CD4-positive, CD25-positive, alpha-beta regulatory T cell (primary cell): ENCODE data around the gene ZFP30. TPM values are rescaled to one million over a fixed set of nuclear protein-coding genes. Genes with fewer than 3 reads are reported as not detected.
"Not testable (repeated sequence)": the region's sequence is repeated elsewhere in the genome, so short reads cannot be mapped to it uniquely, and the experiment has no call there.

Source experiments
- ATAC-seq, 2 donors: fragments of 150-1000 bp; cut with Tn5 transposase; one replicate each; pipeline ENCODE4 v1.10.0; 2021; ENCODE audit warnings: low read depth in 2 of 2, moderate number of reproducible peaks in 2 of 2, moderate library complexity in 1 of 2
- DNase-seq, 3 donors: peaks; one replicate each; pipeline versions ENCODE4 v3.0.0 to v3.0.0-alpha.2; 2012 to 2022; ENCODE audit warnings: mixed read lengths in 1 of 3
- H3K27ac ChIP-seq: one replicate; pipeline ENCODE4 v1.7.0; 2013; ENCODE audit warnings: mild to moderate bottlenecking, low read length; ENCODE audit not compliant: insufficient read depth, poor library complexity, severe bottlenecking
- H3K27me3 ChIP-seq: one replicate; pipeline ENCODE4 v1.7.0; 2013; ENCODE audit warnings: low read length; ENCODE audit not compliant: control insufficient read depth, insufficient read depth
- H3K36me3 ChIP-seq: one replicate; pipeline ENCODE4 v1.7.0; 2013; ENCODE audit warnings: mild to moderate bottlenecking, low read length, moderate library complexity; ENCODE audit not compliant: control insufficient read depth, insufficient read depth
- H3K4me1 ChIP-seq: 2 replicates; pipeline ENCODE4 v1.7.0; 2013; ENCODE audit warnings: mild to moderate bottlenecking, low read length; ENCODE audit not compliant: insufficient read depth, control insufficient read depth, poor library complexity, severe bottlenecking
- H3K4me3 ChIP-seq: one replicate; pipeline ENCODE4 v1.7.0; 2013; ENCODE audit warnings: low read depth, mild to moderate bottlenecking, low read length, moderate library complexity
- H3K9me3 ChIP-seq, 2 experiments: 1 replicate in 1 of 2; 2 replicates in 1 of 2; pipeline ENCODE4 v1.7.0; 2013; ENCODE audit warnings: low read length in 2 of 2, mild to moderate bottlenecking in 1 of 2, moderate library complexity in 1 of 2; ENCODE audit not compliant: control insufficient read depth in 2 of 2
- H3K27ac Mint-ChIP-seq, 3 donors: one replicate each; pipeline ENCODE4 v1.8.0; 2020 to 2022; ENCODE audit warnings: mild to moderate bottlenecking in 3 of 3, mixed read lengths in 3 of 3, moderate library complexity in 2 of 3
- H3K27me3 Mint-ChIP-seq: one replicate; pipeline ENCODE4 v1.8.0; 2022; ENCODE audit warnings: mild to moderate bottlenecking, mixed read lengths
- H3K36me3 Mint-ChIP-seq: one replicate; pipeline ENCODE4 v1.8.0; 2020; ENCODE audit warnings: mixed read lengths
- H3K4me1 Mint-ChIP-seq, 4 donors: one replicate each; pipeline ENCODE4 v1.8.0; 2020 to 2022; ENCODE audit warnings: mixed read lengths in 4 of 4, mild to moderate bottlenecking in 1 of 4
- H3K4me3 Mint-ChIP-seq, 4 donors: one replicate each; pipeline ENCODE4 v1.8.0; 2020 to 2022; ENCODE audit warnings: mild to moderate bottlenecking in 4 of 4, mixed read lengths in 4 of 4, moderate library complexity in 3 of 4
- H3K9me3 Mint-ChIP-seq, 7 donors: one replicate each; pipeline ENCODE4 v1.8.0; 2020 to 2022; ENCODE audit warnings: mixed read lengths in 7 of 7, mild to moderate bottlenecking in 3 of 7, moderate library complexity in 2 of 7
- polyA plus RNA-seq, 4 donors: library from polyadenylated mRNA; unstranded; fragments of 300-500 nt; fragmentation: Illumina TruSeq; gene quantifications; one replicate each; pipeline ENCODE4 v1.2.3, GENCODE V29; 2021
- total RNA-seq: library from RNA; stranded (reverse); gene quantifications from one replicate; pipeline ENCODE4 v1.2.3, GENCODE V29; 2022

ZFP30 gene
- total and polyA plus RNA-seq, 5 donors from 2014 or later = 1.5 to 10.7 (median 2.5) TPM

DNA sequence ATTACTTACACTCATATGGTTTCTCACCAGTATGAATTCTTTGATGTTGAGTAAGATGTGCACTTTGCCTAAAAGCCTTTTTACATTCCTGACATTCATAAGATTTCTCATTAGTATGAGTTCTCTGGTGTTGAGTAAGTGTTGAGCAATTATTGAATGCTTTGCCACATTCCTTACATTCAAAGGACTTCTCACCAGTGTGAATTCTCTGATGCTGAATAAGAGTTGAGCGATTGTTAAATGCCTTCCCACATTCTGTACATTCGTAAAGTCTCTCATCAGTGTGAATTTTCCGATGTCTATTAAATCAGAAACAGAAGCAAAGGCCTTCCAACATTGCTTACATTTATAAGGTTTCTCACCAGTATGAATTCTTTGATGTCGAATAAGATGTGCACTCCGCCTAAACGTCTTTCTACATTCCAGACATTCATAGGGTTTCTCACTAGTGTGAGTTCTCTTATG, 14.2 kb upstream of the ZFP30 start:
- Mint-ChIP-seq H3K27ac (no peak overlapping the region), H3K36me3 (peaks cover 8% of the 10 kb centered on the region), H3K27me3 (no peaks in the 10 kb centered on the region), H3K9me3 (peaks cover 0 to 70% (median 19%) of the 10 kb centered on the region in 7 donors), H3K4me1 (no peaks in the 10 kb centered on the region), H3K4me3 (no peak overlapping the region)
- no peaks in the 10 kb centered on the region for H3K36me3 ChIP-seq
- DNase-seq (no peak), ATAC-seq (no peak)
- H3K27ac ChIP-seq = no peak overlapping the region
- no peak overlapping the region for H3K4me3 ChIP-seq
- H3K4me1 ChIP-seq = no peaks in the 10 kb centered on the region
- peaks cover 78 to 85% of the 10 kb centered on the region in 2 experiments for H3K9me3 ChIP-seq
- no peaks in the 10 kb centered on the region for H3K27me3 ChIP-seq

DNA sequence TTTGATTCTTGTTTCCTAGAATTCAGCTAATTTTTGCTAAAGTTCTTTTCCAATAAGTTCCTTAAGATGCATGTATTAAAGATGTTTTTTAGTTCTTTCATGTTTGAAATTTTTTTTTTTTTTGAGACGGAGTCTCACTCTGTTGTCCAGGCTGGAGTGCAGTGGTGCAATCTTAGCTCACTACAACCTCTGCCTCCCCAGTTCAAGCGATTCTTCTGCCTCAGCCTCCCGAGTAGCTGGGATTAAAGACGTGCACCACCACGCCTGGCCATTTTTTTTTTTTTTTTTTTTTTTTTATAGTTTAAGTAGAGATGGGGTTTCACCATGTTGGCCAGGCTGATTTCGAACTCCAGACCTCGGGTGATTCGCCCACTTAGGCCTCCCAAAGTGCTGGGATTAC, 1.9 kb upstream of the ZFP30 start:
- Mint-ChIP-seq H3K9me3 (peaks cover 0 to 10% (median 2%) of the 10 kb centered on the region in 7 donors), H3K4me1 (peaks cover 23 to 37% (median 24%) of the 10 kb centered on the region in 4 donors), H3K4me3 (peak overlapping the region; percentile 90 to 99 (median 96))
- not testable (repeated sequence) for H3K27me3 ChIP-seq, H3K36me3 ChIP-seq, H3K27ac Mint-ChIP-seq, ATAC-seq, H3K4me3 ChIP-seq, H3K27me3 Mint-ChIP-seq, H3K27ac ChIP-seq, DNase-seq, H3K36me3 Mint-ChIP-seq, H3K9me3 ChIP-seq
- peaks cover 24% of the 10 kb centered on the region for H3K4me1 ChIP-seq

DNA sequence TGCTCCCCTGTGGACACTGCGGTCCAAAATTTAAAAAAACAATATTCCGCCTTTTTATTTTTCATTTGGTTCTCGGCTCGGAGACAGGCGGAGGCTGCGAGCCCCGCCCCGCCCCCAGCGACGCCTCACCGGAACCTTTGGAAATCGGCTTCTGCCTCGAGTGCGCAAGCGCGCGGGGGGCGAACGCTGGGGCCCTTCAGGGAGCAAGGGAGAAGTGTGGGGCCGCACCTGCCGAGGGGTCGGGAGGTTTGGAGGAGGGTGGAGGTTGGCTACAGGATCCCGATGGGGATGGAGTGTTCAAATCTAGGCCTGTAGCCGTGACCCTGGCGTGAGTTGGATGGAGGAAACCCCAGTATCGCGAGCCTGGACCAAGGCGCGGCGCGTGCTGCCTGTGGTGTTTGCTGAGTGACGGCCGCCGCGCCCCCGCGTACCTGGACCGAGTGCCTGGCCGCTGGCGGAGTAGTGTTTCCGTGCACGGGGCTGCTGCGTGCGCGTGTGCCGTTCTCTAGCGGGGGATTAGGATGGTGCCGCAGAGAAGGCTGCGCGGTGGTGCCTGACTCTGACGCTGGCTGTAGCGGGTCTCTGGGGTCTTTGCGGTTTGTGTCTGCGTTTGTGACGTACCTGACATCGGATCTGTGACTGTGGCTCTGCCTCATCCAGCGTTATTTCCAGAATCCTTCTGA, 565 bp upstream of the ZFP30 start:
- Mint-ChIP-seq H3K4me1 (peaks cover 23 to 37% (median 24%) of the 10 kb centered on the region in 4 donors), H3K9me3 (peaks cover 0 to 10% (median under 1%) of the 10 kb centered on the region in 7 donors), H3K4me3 (peak overlapping the region; percentile 90 to 99 (median 96)), H3K27ac (peak overlapping the region; percentile 79 to 98 (median 88)), H3K36me3 (no peaks in the 10 kb centered on the region), H3K27me3 (no peaks in the 10 kb centered on the region)
- DNase-seq = peak; percentile 68 to 89 (median 83)
- Histone ChIP-seq H3K9me3 (peaks cover 0 to 2% of the 10 kb centered on the region in 2 experiments), H3K36me3 (peaks cover 3% of the 10 kb centered on the region), H3K27ac (peak overlapping the region; percentile 80), H3K4me3 (peak overlapping the region; percentile 78), H3K27me3 (no peaks in the 10 kb centered on the region), H3K4me1 (peaks cover 24% of the 10 kb centered on the region)
- ATAC-seq = peak; percentile 75

DNA sequence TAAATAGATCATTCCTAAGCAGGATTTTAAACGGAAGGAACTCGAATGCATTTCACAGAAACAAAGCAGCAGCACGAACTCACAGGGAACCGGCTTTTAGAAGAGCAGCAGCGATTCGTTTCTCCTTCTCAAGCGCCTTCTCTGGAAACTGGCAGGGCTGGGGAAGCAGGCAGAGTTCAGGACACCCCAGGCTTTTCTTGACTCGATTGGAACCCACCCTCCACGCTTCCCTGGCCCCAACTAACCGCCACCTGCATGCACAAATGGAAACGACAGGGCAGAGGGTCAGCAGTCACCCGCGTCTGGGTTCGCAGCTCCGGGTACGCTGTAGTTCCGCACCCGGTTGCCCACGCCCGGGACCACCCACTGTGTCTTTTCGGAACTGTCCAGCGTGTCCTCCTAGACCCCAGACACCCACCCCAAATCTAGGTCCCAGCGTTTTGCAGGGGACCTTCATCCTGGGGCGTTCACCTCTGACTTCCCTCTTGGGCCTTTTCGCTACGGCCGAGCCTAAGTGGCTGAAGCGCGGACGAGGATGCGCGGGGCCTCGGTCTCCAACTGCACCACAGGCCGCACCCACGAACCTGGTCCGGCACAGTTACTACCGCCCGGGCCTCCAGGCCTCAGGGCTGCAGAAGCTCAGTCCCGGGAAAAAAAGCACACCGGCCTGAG, 500 bp downstream of the ZFP30 start:
- Histone ChIP-seq H3K4me1 (peaks cover 24% of the 10 kb centered on the region), H3K4me3 (peak overlapping the region; percentile 91), H3K9me3 (no peaks in the 10 kb centered on the region), H3K27me3 (no peaks in the 10 kb centered on the region), H3K27ac (peak overlapping the region; percentile 80), H3K36me3 (peaks cover 6% of the 10 kb centered on the region)
- peaks cover 23 to 37% (median 24%) of the 10 kb centered on the region in 4 donors for H3K4me1 Mint-ChIP-seq
- H3K9me3 Mint-ChIP-seq = peaks cover 0 to 13% (median 2%) of the 10 kb centered on the region in 7 donors
- ATAC-seq = no peak
- no peaks in the 10 kb centered on the region for H3K27me3 Mint-ChIP-seq
- peak in 2 of 3 donors; percentile 1 to 48 for DNase-seq
- peak overlapping the region; percentile 90 to 99 (median 96) for H3K4me3 Mint-ChIP-seq
- H3K36me3 Mint-ChIP-seq = peaks cover 3% of the 10 kb centered on the region
- H3K27ac Mint-ChIP-seq = peak overlapping the region; percentile 79 to 98 (median 88)

DNA sequence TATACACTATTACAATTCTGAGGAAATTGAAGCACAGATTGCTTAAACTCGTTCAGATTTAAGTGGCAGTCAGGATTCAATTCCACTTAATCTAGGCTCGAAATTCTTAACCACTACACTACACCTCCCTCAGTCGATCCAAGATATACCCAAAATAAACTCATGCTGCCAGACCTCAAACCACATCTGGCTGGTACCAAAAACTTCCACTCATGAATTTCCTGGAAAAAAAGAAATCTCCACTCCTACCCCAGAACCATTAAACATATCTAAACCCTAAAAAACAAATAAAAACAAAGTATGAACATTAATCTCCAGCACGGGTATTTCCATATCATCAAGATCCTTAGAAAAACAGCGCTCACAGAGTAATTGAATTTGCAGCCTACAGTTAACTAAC, 1.1 kb downstream of the ZFP30 start:
- Mint-ChIP-seq H3K4me3 (peak overlapping the region; percentile 90 to 99 (median 96)), H3K27me3 (no peaks in the 10 kb centered on the region), H3K4me1 (peaks cover 23 to 37% (median 24%) of the 10 kb centered on the region in 4 donors), H3K9me3 (peaks cover 0 to 13% (median 2%) of the 10 kb centered on the region in 7 donors), H3K27ac (peak overlapping the region; percentile 61 to 98 (median 79)), H3K36me3 (peaks cover 10% of the 10 kb centered on the region)
- H3K4me1 ChIP-seq = peaks cover 24% of the 10 kb centered on the region
- no peak for DNase-seq
- H3K27ac ChIP-seq = no peak overlapping the region
- no peak for ATAC-seq
- H3K36me3 ChIP-seq = peaks cover 12% of the 10 kb centered on the region
- peaks cover 2 to 6% of the 10 kb centered on the region in 2 experiments for H3K9me3 ChIP-seq
- no peaks in the 10 kb centered on the region for H3K27me3 ChIP-seq
- H3K4me3 ChIP-seq = peak overlapping the region; percentile 91

DNA sequence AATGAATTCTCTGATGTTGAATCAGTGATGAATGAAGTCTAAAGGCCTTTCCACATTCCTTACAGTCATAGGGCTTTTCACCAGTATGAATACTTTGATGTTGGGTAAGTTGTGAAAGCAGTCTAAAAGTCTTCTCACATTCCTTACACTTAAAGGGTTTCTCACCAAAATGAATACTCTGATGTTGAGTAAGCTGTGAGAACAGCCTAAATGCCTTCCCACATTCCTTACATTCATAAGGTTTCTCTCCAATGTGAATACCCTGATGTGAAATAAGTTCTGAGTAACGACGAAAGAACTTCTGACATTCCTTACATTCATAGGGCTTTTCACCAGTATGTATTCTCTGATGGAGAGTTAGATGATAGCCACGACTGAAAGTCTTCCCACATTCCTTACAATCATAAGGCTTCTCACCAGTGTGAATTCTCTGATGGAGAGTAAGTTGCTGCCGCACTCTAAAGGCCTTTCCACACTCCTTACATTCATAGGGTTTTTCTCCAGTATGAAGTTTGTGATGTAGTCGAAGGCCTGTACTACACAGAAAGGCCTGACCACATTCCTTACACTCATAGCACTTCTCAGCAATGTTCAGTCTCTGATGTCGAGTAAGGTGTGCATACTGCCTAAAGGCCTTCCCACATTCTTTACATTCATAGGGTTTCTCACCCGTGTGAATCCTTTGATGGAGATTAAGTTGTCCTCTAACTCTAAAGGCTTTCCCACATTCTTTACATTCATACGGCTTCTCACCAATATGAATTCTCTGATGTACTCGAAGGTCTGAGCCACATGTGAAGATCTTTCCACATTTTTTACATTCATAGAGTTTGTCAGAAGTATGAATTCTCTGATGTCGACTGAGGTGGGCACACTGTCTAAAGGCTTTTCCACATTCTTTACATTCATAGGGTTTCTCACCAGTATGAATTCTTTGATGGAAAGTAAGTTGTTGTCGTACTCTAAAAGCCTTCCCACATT, 19.9 kb downstream of the ZFP30 start:
- Mint-ChIP-seq H3K27ac (no peak overlapping the region), H3K36me3 (peaks cover 37% of the 10 kb centered on the region), H3K4me3 (peak overlapping the region in 1 of 4 donors; percentile 38), H3K9me3 (peaks cover 0 to 63% (median 21%) of the 10 kb centered on the region in 7 donors), H3K4me1 (no peaks in the 10 kb centered on the region), H3K27me3 (no peaks in the 10 kb centered on the region)
- DNase-seq (no peak), ATAC-seq (no peak)
- Histone ChIP-seq H3K27me3 (no peaks in the 10 kb centered on the region), H3K9me3 (peaks cover 78 to 91% of the 10 kb centered on the region in 2 experiments), H3K27ac (no peak overlapping the region), H3K36me3 (peaks cover 29% of the 10 kb centered on the region), H3K4me3 (peak overlapping the region; percentile 6), H3K4me1 (no peaks in the 10 kb centered on the region)

DNA sequence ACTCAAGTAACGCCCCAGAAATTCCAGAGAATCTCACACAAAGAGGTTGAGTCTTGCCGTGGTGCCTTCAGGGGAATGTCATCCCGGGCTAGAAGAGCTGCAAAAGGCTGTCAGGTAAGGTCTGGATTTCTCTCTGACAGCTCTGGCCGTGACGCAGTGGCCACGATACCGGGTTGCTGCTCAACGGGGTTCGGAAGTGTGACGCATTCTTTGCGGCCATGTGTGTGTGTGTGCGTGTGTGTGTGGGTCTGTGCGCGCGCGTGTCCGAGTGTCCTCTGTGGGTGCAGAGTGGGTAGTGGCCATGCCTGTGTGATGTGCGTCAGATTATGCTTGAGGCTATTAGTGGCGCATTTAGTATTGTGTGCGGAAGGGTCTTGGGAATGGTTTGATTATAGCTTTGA, 60.3 kb downstream of the ZFP30 start:
- Histone ChIP-seq H3K4me1 (peaks cover 18% of the 10 kb centered on the region), H3K9me3 (peaks cover 27 to 35% of the 10 kb centered on the region in 2 experiments), H3K4me3 (peak overlapping the region; percentile 98), H3K27me3 (no peaks in the 10 kb centered on the region), H3K36me3 (peaks cover 24% of the 10 kb centered on the region), H3K27ac (peak overlapping the region; percentile 96)
- peak overlapping the region; percentile 98 to 99 (median 98) for H3K27ac Mint-ChIP-seq
- H3K4me3 Mint-ChIP-seq = peak overlapping the region; percentile 96 to 99 (median 98)
- DNase-seq = peak in 2 of 3 donors; percentile 54 to 72
- H3K27me3 Mint-ChIP-seq = no peaks in the 10 kb centered on the region
- peaks cover 18 to 47% (median 33%) of the 10 kb centered on the region in 4 donors for H3K4me1 Mint-ChIP-seq
- peaks cover 4 to 30% (median 10%) of the 10 kb centered on the region in 7 donors for H3K9me3 Mint-ChIP-seq
- ATAC-seq = peak; percentile 27 to 33
- peaks cover 45% of the 10 kb centered on the region for H3K36me3 Mint-ChIP-seq
